ENCODE data around the gene TBCK.

Gene TBCK

DNA sequence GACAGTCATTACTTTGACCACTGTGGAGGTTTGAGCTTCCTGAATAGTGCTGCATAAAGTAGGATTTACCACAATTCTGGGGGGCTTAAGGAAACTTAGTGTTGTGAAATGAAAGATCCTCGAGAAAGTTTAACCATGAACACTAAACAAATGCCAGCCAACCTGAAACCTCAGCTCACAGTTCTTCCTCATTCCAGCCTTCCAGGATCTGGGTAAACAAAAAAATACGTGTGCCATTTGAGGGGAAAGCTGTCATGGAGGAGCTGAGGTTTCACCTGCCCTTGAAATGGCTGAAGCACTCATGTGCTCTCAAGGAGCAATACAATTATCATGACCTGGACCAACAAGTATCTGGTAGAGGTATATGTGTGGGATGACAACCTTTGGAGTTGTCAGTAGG lies 278.0 kb downstream of the TBCK start:
- DNase-seq (no peak), ATAC-seq (no peak)

GRCh38 chr4:106036848-106037247 lies 279.2 kb downstream of the TBCK start:
- DNase-seq (no peak), ATAC-seq (no peak)

- DNase-seq, result no peak
- no peak for ATAC-seq
Observed at GRCh38 chr4:106036334-106036733, 279.7 kb downstream of the TBCK start.

GRCh38 chr4:106035204-106035603 lies 280.8 kb downstream of the TBCK start:
- ATAC-seq (no peak), DNase-seq (no peak)

DNA sequence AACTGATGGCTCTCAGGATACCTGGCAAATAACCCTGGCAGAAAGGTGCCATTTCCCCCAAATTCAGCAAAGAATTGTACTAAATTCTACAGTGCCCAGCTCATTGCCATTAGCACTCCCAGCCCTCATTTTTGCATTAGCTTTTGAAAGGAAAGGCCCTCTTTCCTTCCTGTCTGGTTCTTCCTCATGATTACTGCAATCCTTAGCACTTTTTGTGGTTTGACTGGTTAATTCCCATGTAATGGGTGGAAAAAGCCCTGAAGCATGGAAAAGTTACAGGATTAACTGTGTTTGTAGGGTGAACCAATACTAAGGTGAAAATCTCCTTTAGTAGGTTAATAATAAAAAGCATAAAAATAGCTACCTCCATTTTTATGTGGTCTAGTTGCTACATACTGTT lies 281.3 kb downstream of the TBCK start:
- DNase-seq, result no peak
- ATAC-seq, result no peak

DNA sequence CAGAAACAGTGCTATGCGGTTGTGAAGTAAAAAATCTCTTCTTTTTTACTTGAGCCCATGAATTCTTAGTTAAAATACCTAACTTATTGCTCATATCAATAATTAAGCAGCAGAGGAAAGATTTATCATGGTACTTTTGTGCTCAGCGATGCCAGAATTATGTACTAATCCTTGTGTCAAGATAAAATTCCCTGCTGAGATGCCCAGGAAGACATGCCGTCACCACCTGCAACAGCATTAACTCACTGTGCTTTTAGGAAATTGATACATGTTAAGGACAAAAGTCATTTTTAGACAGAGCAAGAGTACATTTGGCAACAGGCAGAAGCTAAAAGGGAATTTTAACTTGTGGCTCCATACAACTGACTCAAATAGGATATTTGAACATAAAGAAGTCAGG lies 281.8 kb downstream of the TBCK start:
- no peak for DNase-seq
- ATAC-seq, result no peak

- ATAC-seq, result no peak
Observed at GRCh38 chr4:106033469-106033868, 282.5 kb downstream of the TBCK start.

GRCh38 chr4:106032851-106033286 lies 283.1 kb downstream of the TBCK start:
- DNase-seq, result no peak
- no peak for ATAC-seq

More at GRCh38 chr4:106033469-106033868, 282.5 kb downstream of the TBCK start:
- DNase-seq, result no peak

DNA sequence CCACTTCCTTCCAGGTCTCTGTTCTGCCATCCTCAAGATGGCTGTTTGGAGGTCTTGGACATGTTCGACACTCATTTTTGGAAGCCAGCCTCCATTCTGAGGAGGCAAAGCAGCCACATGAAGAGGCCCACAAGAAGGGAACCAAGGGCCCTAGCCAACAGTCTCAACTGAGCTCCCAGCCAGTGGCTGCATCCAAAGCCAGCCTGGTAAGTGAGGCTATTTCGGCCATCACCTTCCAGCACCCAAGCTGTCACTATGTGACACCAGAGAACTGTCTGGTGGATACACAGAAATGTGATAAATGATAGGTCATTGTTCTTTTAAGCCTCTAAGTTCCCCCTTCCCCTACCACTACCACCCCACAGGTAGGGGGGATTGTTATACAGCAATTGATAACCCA lies 293.6 kb downstream of the TBCK start:
- DNase-seq (no peak), ATAC-seq (no peak)

- no peak for DNase-seq
- ATAC-seq, result no peak
Observed at GRCh38 chr4:106021737-106022410, 294.1 kb downstream of the TBCK start.

DNA sequence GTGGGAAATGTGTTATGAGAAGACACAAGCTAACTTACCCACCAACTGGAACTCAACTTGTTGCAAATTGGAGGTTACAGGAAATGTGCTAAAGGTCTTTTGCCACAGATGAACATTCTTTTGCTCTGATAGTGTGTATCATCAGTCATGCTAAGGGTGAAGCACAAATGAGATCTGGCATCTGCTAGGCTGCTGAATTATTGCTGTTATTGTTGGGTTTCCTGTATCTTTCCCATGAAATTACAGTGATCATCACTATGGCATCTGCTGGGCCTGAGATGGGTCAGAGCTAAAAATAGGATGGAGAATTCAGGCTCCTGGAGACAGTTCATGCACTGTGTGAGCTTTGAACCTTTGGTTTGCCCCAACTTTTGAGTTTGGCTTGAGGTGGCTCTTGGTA lies 296.2 kb downstream of the TBCK start:
- ATAC-seq (no peak), DNase-seq (no peak)

DNA sequence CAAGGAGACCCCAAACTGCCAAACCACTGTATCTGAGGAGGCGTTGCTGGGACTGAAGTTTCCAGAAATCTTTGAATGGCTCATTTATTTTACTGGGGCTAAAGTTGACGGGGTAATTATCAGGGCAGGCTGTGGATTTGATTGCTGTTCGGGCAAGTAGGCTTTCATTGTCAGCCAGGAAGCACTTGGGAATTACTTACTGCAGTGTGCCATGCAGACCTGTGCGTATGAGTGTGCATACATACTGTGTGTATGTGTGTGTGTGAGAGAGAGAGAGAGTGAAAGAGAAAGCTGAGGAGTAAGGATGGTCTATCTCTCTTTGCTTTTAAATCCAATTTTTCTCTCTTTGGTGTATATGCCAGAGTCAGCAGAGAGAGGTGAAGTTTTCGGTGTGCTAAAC lies 298.0 kb downstream of the TBCK start:
- ATAC-seq (no peak), DNase-seq (no peak)

GRCh38 chr4:106011387-106011786 lies 304.6 kb downstream of the TBCK start:
- ATAC-seq (no peak), DNase-seq (no peak)

DNA sequence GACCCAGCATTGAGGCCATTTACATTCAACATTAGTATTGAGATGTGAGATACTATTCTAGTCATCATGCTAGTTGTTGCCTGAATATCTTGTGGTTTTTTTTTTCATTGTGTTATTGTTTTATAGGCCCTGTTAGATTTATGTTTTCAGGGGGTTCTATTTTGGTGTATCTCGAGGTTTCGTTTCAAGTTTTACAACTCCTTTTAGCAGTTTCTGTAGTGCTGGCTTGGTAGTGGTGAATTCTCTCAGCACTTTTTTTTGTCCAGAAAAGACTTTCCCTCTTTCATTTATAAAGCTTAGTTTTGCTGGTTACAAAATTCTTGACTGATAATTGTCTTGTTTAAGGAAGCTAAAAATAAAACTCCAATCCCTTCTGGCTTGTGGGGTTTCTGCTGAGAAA lies 305.2 kb downstream of the TBCK start:
- ATAC-seq (no peak), DNase-seq (no peak)

- no peak for ATAC-seq
- DNase-seq, result no peak
Observed at GRCh38 chr4:106002994-106003393, 313.0 kb downstream of the TBCK start.

- ATAC-seq (no peak), DNase-seq (no peak)
Observed at GRCh38 chr4:105998171-105999063, 317.6 kb downstream of the TBCK start.

GRCh38 chr4:105996845-105997244 lies 319.2 kb downstream of the TBCK start:
- no peak for ATAC-seq
- DNase-seq, result no peak

DNA sequence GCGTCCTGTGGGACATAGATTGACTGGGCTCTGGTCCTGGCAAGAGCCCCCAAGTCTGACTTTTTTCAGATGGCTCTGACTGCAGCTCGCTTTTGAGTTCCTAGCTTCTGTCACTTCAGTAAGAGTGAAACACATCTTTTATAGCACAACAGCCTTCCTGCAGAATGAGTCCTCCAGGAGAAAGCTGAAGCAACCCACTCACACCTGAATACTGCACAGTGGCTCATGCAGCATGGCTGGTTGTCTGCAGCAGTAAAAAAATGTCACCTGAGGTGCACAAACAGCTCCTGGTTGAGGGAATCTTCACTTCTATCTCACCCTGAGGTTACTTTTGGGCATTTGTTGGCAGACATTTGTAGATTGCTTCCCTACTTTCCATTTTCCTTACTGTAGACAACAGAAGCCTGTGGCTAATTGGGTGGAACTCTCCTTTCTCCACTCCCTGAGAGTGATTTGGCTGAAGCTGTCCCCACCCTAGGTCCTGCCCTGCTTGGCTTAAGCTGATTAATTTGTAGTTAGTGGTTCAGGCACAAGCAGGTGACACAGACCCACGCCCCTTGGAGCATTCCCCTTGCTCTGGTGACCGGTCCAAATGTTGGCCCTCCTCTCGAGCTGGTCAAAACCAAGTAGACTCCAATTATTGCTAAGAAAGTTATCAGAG lies 321.0 kb downstream of the TBCK start:
- DNase-seq (no peak), ATAC-seq (no peak)

- no peak for DNase-seq
- ATAC-seq, result no peak
Observed at GRCh38 chr4:105994061-105994460, 321.9 kb downstream of the TBCK start.

- DNase-seq (no peak), ATAC-seq (no peak)
Observed at GRCh38 chr4:105992641-105993305, 323.2 kb downstream of the TBCK start.

DNA sequence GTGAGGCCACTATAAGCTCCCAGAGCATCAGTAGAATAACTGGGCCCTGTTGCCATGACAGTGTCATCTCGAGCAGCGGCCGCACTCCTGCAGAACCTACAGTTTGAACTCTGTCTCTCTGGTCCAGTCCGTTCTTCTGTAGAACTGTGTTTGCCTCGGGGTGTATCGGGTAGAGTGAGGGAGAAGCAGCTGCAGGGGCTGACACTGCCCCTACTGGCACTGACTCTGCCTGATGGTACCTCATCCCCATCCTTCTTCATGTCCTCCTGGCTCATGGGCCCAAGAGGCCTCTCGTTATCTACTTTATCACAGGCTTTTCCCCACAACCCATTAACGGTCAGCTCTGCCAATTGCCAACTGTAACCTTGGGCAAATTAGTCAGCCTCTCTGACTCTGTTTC lies 324.3 kb downstream of the TBCK start:
- no peak for ATAC-seq
- no peak for DNase-seq

All from stimulated activated naive CD8-positive, alpha-beta T cell treated with anti-CD3 and anti-CD28 coated beads, Interleukin-15, Interleukin-2, amounts not matched to agents 100 U/mL and 50 U/mL, for 24 hours (primary cell).